HG03342 (cell line): ENCODE measurements around the gene TBX1.
"Not testable (repeated sequence)": the region's sequence is repeated elsewhere in the genome, so short reads cannot be mapped to it uniquely, and the experiment has no call there.

ENCODE experiments used
- ATAC-seq: cut with Tn5 transposase; IDR thresholded peaks from one replicate; pipeline ENCODE4 v1.9.1; 2021; ENCODE audit warnings: mild to moderate bottlenecking, moderate library complexity; ENCODE audit not compliant: unreplicated experiment

The TBX1 gene

GRCh38 chr22:19763458-19764298 lies 3.1 kb downstream of the TBX1 start:
- no peak for ATAC-seq

GRCh38 chr22:19764299-19764593 lies 3.7 kb downstream of the TBX1 start:
- no peak for ATAC-seq

GRCh38 chr22:19764636-19765476 lies 4.3 kb downstream of the TBX1 start:
- ATAC-seq, result no peak

GRCh38 chr22:19765477-19766239 lies 5.1 kb downstream of the TBX1 start:
- no peak for ATAC-seq

- ATAC-seq, result no peak
These were observed 5.6 kb downstream of the TBX1 start for GRCh38 chr22:19766240-19766510.

- no peak for ATAC-seq
These were observed 6.2 kb downstream of the TBX1 start for GRCh38 chr22:19766511-19767426.

GRCh38 chr22:19767427-19768341 lies 7.1 kb downstream of the TBX1 start:
- ATAC-seq, result no peak

GRCh38 chr22:19769393-19769715 lies 8.8 kb downstream of the TBX1 start:
- no peak for ATAC-seq

- ATAC-seq, result no peak
These were observed 10.0 kb downstream of the TBX1 start for GRCh38 chr22:19770349-19771220.

- no peak for ATAC-seq
These were observed 11.8 kb downstream of the TBX1 start for GRCh38 chr22:19772422-19772672.

- ATAC-seq, result peak; percentile 67
These were observed 12.3 kb downstream of the TBX1 start for GRCh38 chr22:19772673-19773469.

GRCh38 chr22:19773470-19774040 lies 13.0 kb downstream of the TBX1 start:
- no peak for ATAC-seq

GRCh38 chr22:19774628-19775027 lies 14.1 kb downstream of the TBX1 start:
- no peak for ATAC-seq

GRCh38 chr22:19775496-19776325 lies 15.1 kb downstream of the TBX1 start:
- ATAC-seq, result no peak

- ATAC-seq, result no peak
These were observed 16.0 kb downstream of the TBX1 start for GRCh38 chr22:19776433-19777031.

- ATAC-seq, result not testable (repeated sequence)
These were observed 16.6 kb downstream of the TBX1 start for GRCh38 chr22:19777192-19777591.

- no peak for ATAC-seq
These were observed 18.4 kb downstream of the TBX1 start for GRCh38 chr22:19779011-19779421.
